K562 (cell line): ENCODE results near the gene TASP1. TPM values are rescaled to one million over a fixed set of nuclear protein-coding genes. Genes with fewer than 3 reads are reported as not detected.

Experiments used
- ATAC-seq: fragments of 200-7000 bp; cut with Tn5 transposase; 3 replicates; pipeline ENCODE4 v1.9.1; 2020; ENCODE audit warnings: moderate library complexity
- BruUV-seq: library from RNA; stranded (reverse); fragments of 400-500 nt; replicated peaks from 2 replicates; lab custom pipeline; 2021; lab: Mats Ljungman, UMichigan
- CTCF ChIA-PET: fragments of 300-600 bp; formaldehyde crosslinking; extraction: SDS; loops from one replicate; lab custom pipeline; 2021; ENCODE audit warnings: low intra/inter-chr PET ratio; lab: Yijun Ruan, JAX
- POLR2A ChIA-PET: fragments of 300-600, 350-650 bp; sonication (Branson Sonifier 250); formaldehyde crosslinking; extraction: SDS; loops from one replicate; lab custom pipeline; 2021; ENCODE audit warnings: antibody characterized with exemption, inconsistent platforms; lab: Yijun Ruan, JAX
- DNase-seq, 4 experiments: peaks; one replicate each; pipeline versions ENCODE4 v3.0.0 to v3.0.0-alpha.2; 2011 to 2018; ENCODE audit warnings: low spot score in 3 of 4, mixed read lengths in 3 of 4; ENCODE audit errors: extremely low read depth in 1 of 4
- FAIRE-seq: peaks from 2 replicates; lab custom pipeline; 2011; peaks lifted over from hg19 to GRCh38; lab: Jason Lieb, UNC
- H2AFZ ChIP-seq: 2 replicates; pipeline ENCODE4 v1.6.0; 2011; ENCODE audit warnings: low read depth, low read length, control low read depth, inconsistent platforms
- H3K27ac ChIP-seq: fragments of 200-600 bp; 3 replicates; pipeline ENCODE4 v1.8.0; 2011; ENCODE audit warnings: low read depth, mild to moderate bottlenecking, control low read depth, inconsistent platforms, low read length, moderate library complexity, mixed read lengths; ENCODE audit errors: extremely low read depth
- H3K27me3 ChIP-seq, 2 experiments: fragments of 300-600 bp in 1 of 2; 2 replicates in 1 of 2; 3 replicates in 1 of 2; pipeline versions ENCODE4 v1.6.0 to v1.8.0; 2011; ENCODE audit warnings: inconsistent platforms in 2 of 2, low read length in 2 of 2, mild to moderate bottlenecking in 1 of 2, mixed read lengths in 1 of 2, moderate library complexity in 1 of 2; ENCODE audit not compliant: control insufficient read depth in 2 of 2, insufficient read depth in 2 of 2
- H3K36me3 ChIP-seq: fragments of 300-600 bp; 3 replicates; pipeline ENCODE4 v1.8.0; 2011; ENCODE audit warnings: mild to moderate bottlenecking, low read length, inconsistent platforms; ENCODE audit not compliant: control insufficient read depth, insufficient read depth
- H3K4me1 ChIP-seq, 2 experiments: fragments of 200-600 bp in 1 of 2; replicated peaks in 1 of 2; 2 replicates in 1 of 2; 3 replicates in 1 of 2; pipeline versions ENCODE4 v1.5.1 to v1.8.0; 2011; ENCODE audit warnings: inconsistent platforms in 2 of 2, low read length in 2 of 2, mild to moderate bottlenecking in 1 of 2, mixed read lengths in 1 of 2, moderate library complexity in 1 of 2; ENCODE audit not compliant: control insufficient read depth in 2 of 2, insufficient read depth in 2 of 2
- H3K4me2 ChIP-seq: 2 replicates; pipeline ENCODE4 v1.6.1; 2011; ENCODE audit warnings: low read length, control low read depth, inconsistent platforms, mixed read lengths; ENCODE audit not compliant: insufficient read depth
- H3K4me3 ChIP-seq: fragments of 200-600 bp; sonication (generic), shearing (Covaris generic); 2 replicates; pipeline ENCODE4 v1.5.1; 2016; ENCODE audit warnings: control low read depth, inconsistent platforms
- H3K79me2 ChIP-seq: fragments of 200-600 bp; 3 replicates; pipeline ENCODE4 v1.8.0; 2011; ENCODE audit warnings: low read length, inconsistent platforms; ENCODE audit not compliant: control insufficient read depth, insufficient read depth
- H3K9ac ChIP-seq, 2 experiments: 2 replicates each; pipeline versions ENCODE4 v1.6.0 to v1.6.1; 2011; ENCODE audit warnings: low read depth in 2 of 2, low read length in 2 of 2, control low read depth in 1 of 2, inconsistent platforms in 1 of 2, mild to moderate bottlenecking in 1 of 2, mixed read lengths in 1 of 2; ENCODE audit not compliant: insufficient read depth in 1 of 2
- H3K9me1 ChIP-seq: one replicate; pipeline ENCODE4 v1.6.0; 2011; ENCODE audit warnings: inconsistent platforms, mild to moderate bottlenecking, low read length, moderate library complexity; ENCODE audit not compliant: control insufficient read depth, insufficient read depth
- H3K9me3 ChIP-seq: replicated peaks from 2 replicates; pipeline ENCODE4 v1.5.1; 2011; ENCODE audit warnings: low read depth, low read length, inconsistent platforms; ENCODE audit not compliant: control insufficient read depth, insufficient read depth
- H4K20me1 ChIP-seq: replicated peaks from 2 replicates; pipeline ENCODE4 v1.6.1; 2011; ENCODE audit warnings: low read length, inconsistent platforms, mixed read lengths; ENCODE audit not compliant: control insufficient read depth, insufficient read depth
- CHD2 ChIP-seq: IDR thresholded peaks from 2 replicates; pipeline ENCODE4 v1.6.1; 2011; ENCODE audit warnings: low read depth, low read length
- CREBBP ChIP-seq: IDR thresholded peaks from one replicate; pipeline ENCODE4 v1.6.1; 2012; ENCODE audit warnings: low read depth, mild to moderate bottlenecking, control low read depth, inconsistent platforms, low read length
- DACH1 ChIP-seq: fragments of 450-650 bp; IDR thresholded peaks from 2 replicates; pipeline ENCODE4 v1.6.1; 2018; ENCODE audit not compliant: partially characterized antibody
- ERF ChIP-seq: fragments of 450-650 bp; formaldehyde crosslinking; IDR thresholded peaks from 2 replicates; pipeline ENCODE4 v1.4.0; 2020; ENCODE audit warnings: mild to moderate bottlenecking, mixed read lengths
- GATAD2A ChIP-seq: fragments of 450-650 bp; IDR thresholded peaks from 2 replicates; pipeline ENCODE4 v1.6.1; 2017
- MEF2D ChIP-seq: conservative IDR thresholded peaks from 2 replicates; pipeline ENCODE4 v1.6.1; 2016; ENCODE audit warnings: low read depth, missing genetic modification characterization, missing compliant biosample characterization
- MLLT1 ChIP-seq, 2 experiments: fragments of 450-650 bp; IDR thresholded peaks; 2 replicates each; pipeline ENCODE4 v1.6.1; 2016
- PCBP1 ChIP-seq: fragments of 200-400 bp; formaldehyde crosslinking; IDR thresholded peaks from 2 replicates; pipeline ENCODE4 v1.6.1; 2018; ENCODE audit warnings: mild to moderate bottlenecking, low read depth, low read length; ENCODE audit not compliant: poor library complexity, severe bottlenecking
- PCBP2 ChIP-seq: fragments of 200-400 bp; formaldehyde crosslinking; IDR thresholded peaks from 2 replicates; pipeline ENCODE4 v1.6.1; 2018; ENCODE audit warnings: low read length, low read depth, mild to moderate bottlenecking, moderate library complexity; ENCODE audit not compliant: poor library complexity, severe bottlenecking
- POU5F1 ChIP-seq: fragments of 150-350 bp; IDR thresholded peaks from 2 replicates; pipeline ENCODE4 v1.6.1; 2014; ENCODE audit warnings: borderline replicate concordance, low read length, low read depth, mild to moderate bottlenecking; ENCODE audit not compliant: partially characterized antibody
- PRDM10 ChIP-seq: fragments of 450-650 bp; IDR thresholded peaks from 2 replicates; pipeline ENCODE4 v1.6.1; 2018; ENCODE audit not compliant: partially characterized antibody
- SRSF7 ChIP-seq: fragments of 200-400 bp; formaldehyde crosslinking; optimal IDR thresholded peaks from 2 replicates; pipeline ENCODE3; 2017; ENCODE audit warnings: mild to moderate bottlenecking, low read depth, low read length
- WGBS: fragments of 100-300 bp; shearing (Covaris generic); methylation state at CpG from one replicate; pipeline ENCODE4 v1.1.6; 2016; ENCODE audit warnings: low coverage, mixed read lengths; ENCODE audit not compliant: insufficient coverage; ENCODE audit errors: missing lambda C conversion rate; 5-methylcytosine and 5-hydroxymethylcytosine counted together
- in situ Hi-C: fragments of 300-500 bp; cut with MboI; formaldehyde crosslinking; loops from 4 replicates; pipeline ENCODE4 v1.15.0; 2018; ENCODE audit warnings: inconsistent platforms, mixed read lengths
- intact Hi-C: fragments of 100-400 bp; cut with micrococcal nuclease; formaldehyde crosslinking; loops from 2 replicates; pipeline ENCODE4 v1.14.2; 2022
- polyA plus RNA-seq, 8 experiments: library from polyadenylated mRNA; depleted of rRNA in 4 of 8; stranded (reverse) in 5 of 8; unstranded in 3 of 8; fragments of >200 nt; fragmentation: Nextera tagmentation in 2 of 8; fragmentation: Illumina TruSeq in 1 of 8; extraction: Ambion mirVana in 2 of 8; extraction: Trizol in 1 of 8; gene quantifications; 2 replicates each; pipeline versions ENCODE4 v1.2.1 to v1.2.3, GENCODE V29; 2011 to 2014; ENCODE audit warnings: inconsistent platforms in 1 of 8, missing spikeins in 1 of 8
- total RNA-seq, 7 experiments: library from RNA; depleted of rRNA in 6 of 7; stranded (reverse); fragments of >200 nt in 6 of 7; fragmentation: Illumina TruSeq in 2 of 7; extraction: Trizol in 2 of 7; gene quantifications; 2 replicates each; pipeline versions ENCODE4 v1.2.1 to v1.2.3, GENCODE V29; 2011 to 2021; ENCODE audit warnings: low replicate concordance in 1 of 7

TASP1 gene
- total and polyA plus RNA-seq, 9 of the 15 experiments (the other 6 are each of a cell fraction or from before 2014, with no cell fraction given): 3.7 to 10.6 (median 6.4) TPM

GRCh38 chr20:13400453-13400852 is 238.3 kb downstream of the TASP1 start (continued):
- TF ChIP-seq PCBP2 (no peak), DACH1 (no peak)

- CTCF ChIA-PET: no interaction called here
- BruUV-seq: no TSS peak
These were observed 241.4 kb downstream of the TASP1 start for GRCh38 chr20:13397300-13397724.

More at GRCh38 chr20:13397300-13397724, 241.4 kb downstream of the TASP1 start:
- intact Hi-C loops (no loop called here), in situ Hi-C loops (no loop called here)
- no peaks in the 10 kb centered on the region for H3K36me3 ChIP-seq
- FAIRE-seq (no peak), ATAC-seq (no peak), DNase-seq (no peak)
- H3K79me2 ChIP-seq: no peaks in the 10 kb centered on the region
- POLR2A ChIA-PET: no interaction called here
- no peaks in the 10 kb centered on the region for H3K27me3 ChIP-seq
- H3K9me1 ChIP-seq: no peaks in the 10 kb centered on the region
- no peak overlapping the region for H3K4me3 ChIP-seq
- no peak overlapping the region for H3K4me2 ChIP-seq
- H3K9ac ChIP-seq: no peak overlapping the region
- H3K4me1 ChIP-seq: no peaks in the 10 kb centered on the region; a peak in 1 of 5 replicates
- H3K9me3 ChIP-seq: no peaks in the 10 kb centered on the region
- H2AFZ ChIP-seq: no peak overlapping the region
- no peaks in the 10 kb centered on the region for H4K20me1 ChIP-seq
- TF ChIP-seq PRDM10: no peak
- TF ChIP-seq POU5F1: no peak
- TF ChIP-seq SRSF7: no peak
- no peak for TF ChIP-seq MEF2D (tag)
- no peak for TF ChIP-seq CREBBP
- TF ChIP-seq CHD2: no peak
- no peak for TF ChIP-seq MLLT1 (IDR thresholded peaks at IDR 0.05)
- no peak for TF ChIP-seq GATAD2A
- no peak for TF ChIP-seq ERF
- no peak for TF ChIP-seq PCBP1
- 43% methylated on average over 1 of the region's 1 CpG for WGBS
- H3K27ac ChIP-seq: no peak overlapping the region
